ENCODE measurements around the gene MAS1. TPM values are rescaled to one million over a fixed set of nuclear protein-coding genes. Genes with fewer than 3 reads are reported as not detected.

MAS1 gene
- total and polyA plus RNA-seq, 2 donors (not counting 3 experiments of a cell fraction or from before 2014, with no cell fraction given) = not detected

GRCh38 chr6:159913375-159913774, 22.6 kb downstream of the MAS1 start:
- ChIA-PET POLR2A (no interaction called here), CTCF (interaction anchor here (1.3 kb wide), 1 partner anchor 50 kb away, joined by 4 read pairs; no protein-coding TSS in a partner anchor)
- H3K36me3 ChIP-seq (ENCODE audit: control insufficient read depth in 2 of 2, extremely low read depth in 1 of 2, insufficient read depth in 2 of 2, low read length in 2 of 2) = no peaks in the 10 kb centered on the region
- no peak overlapping the region for H3K9ac ChIP-seq (replicated peaks; ENCODE audit: extremely low read depth, insufficient read depth, low read length)
- no TSS peak for BruUV-seq (replicated peaks)
- H2AFZ ChIP-seq (ENCODE audit: low read depth, low read length) = no peak overlapping the region
- dilution Hi-C loops (cut with MboI; ENCODE audit: extremely low pct_ligation_motif_present, low sequenced_read_pairs) = no loop called here
- intact Hi-C loops (cut with micrococcal nuclease) = loop anchor here (5.0 kb wide), 1 partner anchor 701 kb away; no protein-coding TSS in a partner anchor
- no peak overlapping the region for H3K27ac ChIP-seq (ENCODE audit: insufficient read depth, low read depth, low read length)
- H3K9me1 ChIP-seq (replicated peaks; ENCODE audit: control insufficient read depth, extremely low read depth, insufficient read depth, low read length) = no peaks in the 10 kb centered on the region
- TF ChIP-seq, protein P1, sequence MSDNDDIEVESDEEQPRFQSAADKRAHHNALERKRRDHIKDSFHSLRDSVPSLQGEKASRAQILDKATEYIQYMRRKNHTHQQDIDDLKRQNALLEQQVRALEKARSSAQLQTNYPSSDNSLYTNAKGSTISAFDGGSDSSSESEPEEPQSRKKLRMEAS (IDR thresholded peaks at IDR 0.05; ENCODE audit: insufficient read depth, insufficient read length) = no peak
- TF ChIP-seq EZH2 (IDR thresholded peaks at IDR 0.05; ENCODE audit: borderline replicate concordance, low read depth, low read length, severe bottlenecking) (no peak), JUN (IDR thresholded peaks at IDR 0.05; ENCODE audit: borderline replicate concordance, insufficient read depth, insufficient read length, low read depth) (no peak), MYC (IDR thresholded peaks at IDR 0.05; ENCODE audit: low read depth, low read length) (no peak), FOS (IDR thresholded peaks at IDR 0.05; ENCODE audit: borderline replicate concordance, insufficient read depth, low read length) (no peak), POLR2A (IDR thresholded peaks at IDR 0.05; ENCODE audit: low read depth, low read length) (no peak), POLR2AphosphoS5 (IDR thresholded peaks at IDR 0.05; ENCODE audit: insufficient read depth, low read depth, low read length) (no peak)
- H3K9me3 ChIP-seq (replicated peaks; ENCODE audit: control insufficient read depth, insufficient read depth, low read length) = no peaks in the 10 kb centered on the region
- H3K4me1 ChIP-seq (ENCODE audit: control insufficient read depth, extremely low read depth, insufficient read depth, low read length) = no peaks in the 10 kb centered on the region
- H3K27me3 ChIP-seq (ENCODE audit: control insufficient read depth in 2 of 2, insufficient read depth in 2 of 2, low read length in 2 of 2) = no peaks in the 10 kb centered on the region
- no peak overlapping the region for H3K4me2 ChIP-seq (ENCODE audit: insufficient read depth, low read length)
- FAIRE-seq (no peak), DNase-seq (ENCODE audit: low read depth, low spot score) (no peak)
- no peak overlapping the region for H3K4me3 ChIP-seq (replicated peaks in 1 of 3; ENCODE audit: insufficient read depth in 1 of 3, low read depth in 1 of 3, low read length in 3 of 3)
- no peaks in the 10 kb centered on the region for H4K20me1 ChIP-seq (replicated peaks; ENCODE audit: control insufficient read depth, extremely low read depth, insufficient read depth, low read length)
- no peaks in the 10 kb centered on the region for H3K79me2 ChIP-seq (ENCODE audit: control insufficient read depth, insufficient read depth, low read length)

DNA sequence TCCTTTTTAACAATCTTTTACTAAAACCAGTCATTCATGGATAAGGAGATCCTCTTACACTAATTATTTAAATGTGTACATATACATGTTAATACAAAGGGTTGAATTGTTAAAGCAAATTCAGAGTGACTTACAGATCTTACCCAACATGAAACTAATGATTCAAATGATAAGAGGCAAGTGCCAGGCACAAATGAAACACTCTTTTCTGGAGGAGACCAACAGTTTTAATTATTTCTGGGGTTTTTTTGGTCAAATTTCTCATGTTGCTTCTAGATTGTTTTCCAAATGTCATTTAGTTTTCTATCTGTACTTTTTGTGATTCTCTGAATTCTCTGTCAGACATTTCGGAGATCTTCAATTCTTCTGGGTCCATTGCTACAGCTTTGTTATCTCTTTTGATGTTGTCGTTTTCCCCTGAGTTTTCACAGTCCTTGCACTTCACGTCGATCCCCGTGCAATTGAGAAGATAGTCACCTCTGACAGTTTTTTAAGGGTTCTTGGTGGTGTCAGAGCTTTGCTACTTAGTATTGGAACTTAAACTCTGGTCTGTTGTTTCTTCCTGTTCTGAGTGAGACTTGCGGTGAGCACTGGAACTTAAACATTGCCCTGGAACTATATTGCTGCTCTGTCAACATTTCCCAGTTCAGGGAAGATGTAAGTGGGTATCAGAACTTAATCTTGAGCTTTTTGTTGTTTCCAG, 23.2 kb downstream of the MAS1 start:
- no peak for FAIRE-seq
- Histone ChIP-seq H4K20me1 (replicated peaks; ENCODE audit: control insufficient read depth, extremely low read depth, insufficient read depth, low read length) (no peaks in the 10 kb centered on the region), H2AFZ (ENCODE audit: low read depth, low read length) (no peak overlapping the region), H3K4me2 (ENCODE audit: insufficient read depth, low read length) (no peak overlapping the region), H3K27me3 (ENCODE audit: control insufficient read depth in 2 of 2, insufficient read depth in 2 of 2, low read length in 2 of 2) (no peaks in the 10 kb centered on the region), H3K9me3 (replicated peaks; ENCODE audit: control insufficient read depth, insufficient read depth, low read length) (no peaks in the 10 kb centered on the region), H3K4me3 (replicated peaks in 1 of 3; ENCODE audit: insufficient read depth in 1 of 3, low read depth in 1 of 3, low read length in 3 of 3) (no peak overlapping the region), H3K36me3 (ENCODE audit: control insufficient read depth in 2 of 2, extremely low read depth in 1 of 2, insufficient read depth in 2 of 2, low read length in 2 of 2) (no peaks in the 10 kb centered on the region), H3K4me1 (ENCODE audit: control insufficient read depth, extremely low read depth, insufficient read depth, low read length) (no peaks in the 10 kb centered on the region), H3K9me1 (replicated peaks; ENCODE audit: control insufficient read depth, extremely low read depth, insufficient read depth, low read length) (no peaks in the 10 kb centered on the region), H3K27ac (ENCODE audit: insufficient read depth, low read depth, low read length) (no peak overlapping the region), H3K9ac (replicated peaks; ENCODE audit: extremely low read depth, insufficient read depth, low read length) (no peak overlapping the region), H3K79me2 (ENCODE audit: control insufficient read depth, insufficient read depth, low read length) (no peaks in the 10 kb centered on the region)
- CTCF ChIA-PET = interaction anchor here (1.3 kb wide), 1 partner anchor 51 kb away, joined by 4 read pairs; no protein-coding TSS in a partner anchor
- dilution Hi-C loops (cut with MboI; ENCODE audit: extremely low pct_ligation_motif_present, low sequenced_read_pairs) = no loop called here
- DNase-seq (ENCODE audit: low read depth, low spot score) = no peak
- POLR2A ChIA-PET = no interaction called here
- TF ChIP-seq POLR2A (IDR thresholded peaks at IDR 0.05; ENCODE audit: low read depth, low read length) = no peak
- TF ChIP-seq FOS (IDR thresholded peaks at IDR 0.05; ENCODE audit: borderline replicate concordance, insufficient read depth, low read length) = no peak
- no peak for TF ChIP-seq GATA2 (IDR thresholded peaks at IDR 0.05; ENCODE audit: insufficient read depth, insufficient read length, low read depth, low read length)
- no peak for TF ChIP-seq CTCF (IDR thresholded peaks at IDR 0.05; ENCODE audit: extremely low read depth in 1 of 2, insufficient read depth in 1 of 2, low read depth in 1 of 2, low read length in 2 of 2)
- no peak for TF ChIP-seq MYC (IDR thresholded peaks at IDR 0.05; ENCODE audit: low read depth, low read length)
- no peak for TF ChIP-seq EZH2 (IDR thresholded peaks at IDR 0.05; ENCODE audit: borderline replicate concordance, low read depth, low read length, severe bottlenecking)
- TF ChIP-seq POLR2AphosphoS5 (IDR thresholded peaks at IDR 0.05; ENCODE audit: insufficient read depth, low read depth, low read length) = no peak
- TF ChIP-seq, protein P1 (IDR thresholded peaks at IDR 0.05; ENCODE audit: insufficient read depth, insufficient read length) = no peak
- TF ChIP-seq JUN (IDR thresholded peaks at IDR 0.05; ENCODE audit: borderline replicate concordance, insufficient read depth, insufficient read length, low read depth) = no peak
- intact Hi-C loops (cut with micrococcal nuclease) = loop anchor here (5.0 kb wide), 1 partner anchor 702 kb away; no protein-coding TSS in a partner anchor
- BruUV-seq (replicated peaks) = no TSS peak
